Measurements from ENCODE around the gene HS1BP3.

- TF ChIP-seq, protein P1, sequence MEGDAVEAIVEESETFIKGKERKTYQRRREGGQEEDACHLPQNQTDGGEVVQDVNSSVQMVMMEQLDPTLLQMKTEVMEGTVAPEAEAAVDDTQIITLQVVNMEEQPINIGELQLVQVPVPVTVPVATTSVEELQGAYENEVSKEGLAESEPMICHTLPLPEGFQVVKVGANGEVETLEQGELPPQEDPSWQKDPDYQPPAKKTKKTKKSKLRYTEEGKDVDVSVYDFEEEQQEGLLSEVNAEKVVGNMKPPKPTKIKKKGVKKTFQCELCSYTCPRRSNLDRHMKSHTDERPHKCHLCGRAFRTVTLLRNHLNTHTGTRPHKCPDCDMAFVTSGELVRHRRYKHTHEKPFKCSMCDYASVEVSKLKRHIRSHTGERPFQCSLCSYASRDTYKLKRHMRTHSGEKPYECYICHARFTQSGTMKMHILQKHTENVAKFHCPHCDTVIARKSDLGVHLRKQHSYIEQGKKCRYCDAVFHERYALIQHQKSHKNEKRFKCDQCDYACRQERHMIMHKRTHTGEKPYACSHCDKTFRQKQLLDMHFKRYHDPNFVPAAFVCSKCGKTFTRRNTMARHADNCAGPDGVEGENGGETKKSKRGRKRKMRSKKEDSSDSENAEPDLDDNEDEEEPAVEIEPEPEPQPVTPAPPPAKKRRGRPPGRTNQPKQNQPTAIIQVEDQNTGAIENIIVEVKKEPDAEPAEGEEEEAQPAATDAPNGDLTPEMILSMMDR (IDR thresholded peaks at IDR 0.05; ENCODE audit: insufficient read depth, low read length, poor library complexity, severe bottlenecking), result no peak
- no peak for TF ChIP-seq EZH2phosphoT487 (conservative IDR thresholded peaks at IDR 0.05; ENCODE audit: low read length)
Measured at GRCh38 chr2:20687260-20687832, 36.4 kb upstream of the HS1BP3 start.
